DOHH2 (cell line): ENCODE measurements around the gene DNAH2.

Source experiments
- H3F3A ChIP-seq: fragments of 200-600 bp; sonication (generic), shearing (Covaris generic); 2 replicates; pipeline ENCODE4 v1.6.0; 2016; ENCODE audit warnings: antibody characterized with exemption, mild to moderate bottlenecking; ENCODE audit not compliant: control insufficient read depth, insufficient read depth
- H3K27ac ChIP-seq: fragments of 200-600 bp; sonication (generic); 2 replicates; pipeline ENCODE4 v1.5.1; 2014; ENCODE audit warnings: low read depth, mild to moderate bottlenecking, low read length, moderate library complexity
- H3K27me3 ChIP-seq: fragments of 200-600 bp; sonication (generic); 2 replicates; pipeline ENCODE4 v1.6.1; 2014; ENCODE audit warnings: mild to moderate bottlenecking, low read length, mixed read lengths; ENCODE audit not compliant: control insufficient read depth
- H3K36me3 ChIP-seq: fragments of 200-600 bp; sonication (generic); 2 replicates; pipeline ENCODE4 v1.6.1; 2014; ENCODE audit warnings: mild to moderate bottlenecking, low read length, moderate library complexity, mixed read lengths; ENCODE audit not compliant: control insufficient read depth
- H3K4me1 ChIP-seq: fragments of 200-600 bp; sonication (generic); 2 replicates; pipeline ENCODE4 v1.6.1; 2014; ENCODE audit warnings: mild to moderate bottlenecking, low read length, mixed read lengths; ENCODE audit not compliant: control insufficient read depth
- H3K4me2 ChIP-seq: fragments of 200-600 bp; sonication (generic); 2 replicates; pipeline ENCODE4 v1.6.0; 2014; ENCODE audit warnings: mild to moderate bottlenecking, low read length, moderate library complexity
- H3K4me3 ChIP-seq: fragments of 200-600 bp; sonication (generic); 2 replicates; pipeline ENCODE4 v1.5.1; 2014; ENCODE audit warnings: mild to moderate bottlenecking, low read length, mixed read lengths
- H3K79me2 ChIP-seq: fragments of 200-600 bp; sonication (generic); 2 replicates; pipeline ENCODE4 v1.6.1; 2014; ENCODE audit warnings: mild to moderate bottlenecking, low read length, mixed read lengths; ENCODE audit not compliant: control insufficient read depth
- H3K9me2 ChIP-seq: fragments of 200-600 bp; sonication (generic); replicated peaks from 2 replicates; pipeline ENCODE4 v1.6.1; 2014; ENCODE audit warnings: mild to moderate bottlenecking, low read length, mixed read lengths; ENCODE audit not compliant: control insufficient read depth
- H3K9me3 ChIP-seq: fragments of 200-600 bp; sonication (generic); 2 replicates; pipeline ENCODE4 v1.6.1; 2014; ENCODE audit warnings: antibody characterized with exemption, low read length, mixed read lengths; ENCODE audit not compliant: control insufficient read depth, insufficient read depth
- H4K20me1 ChIP-seq: fragments of 200-600 bp; sonication (generic); 2 replicates; pipeline ENCODE4 v1.6.0; 2014; ENCODE audit warnings: low read depth, mild to moderate bottlenecking, antibody characterized with exemption, low read length, moderate library complexity; ENCODE audit not compliant: control insufficient read depth, insufficient read depth
- EZH2phosphoT487 ChIP-seq: fragments of 200-600 bp; sonication (generic); IDR thresholded peaks from 2 replicates; pipeline ENCODE4 v1.6.1; 2017; ENCODE audit warnings: borderline replicate concordance, mild to moderate bottlenecking, antibody characterized with exemption, low read length, moderate library complexity, mixed read lengths
- TF ChIP-seq, protein P1 (sequence below): fragments of 200-600 bp; sonication (generic); IDR thresholded peaks from one replicate; pipeline ENCODE4 v1.5.1; 2014; ENCODE audit warnings: antibody characterized with exemption, mild to moderate bottlenecking, low read depth, low read length; ENCODE audit not compliant: poor library complexity, severe bottlenecking

Gene DNAH2

DNA sequence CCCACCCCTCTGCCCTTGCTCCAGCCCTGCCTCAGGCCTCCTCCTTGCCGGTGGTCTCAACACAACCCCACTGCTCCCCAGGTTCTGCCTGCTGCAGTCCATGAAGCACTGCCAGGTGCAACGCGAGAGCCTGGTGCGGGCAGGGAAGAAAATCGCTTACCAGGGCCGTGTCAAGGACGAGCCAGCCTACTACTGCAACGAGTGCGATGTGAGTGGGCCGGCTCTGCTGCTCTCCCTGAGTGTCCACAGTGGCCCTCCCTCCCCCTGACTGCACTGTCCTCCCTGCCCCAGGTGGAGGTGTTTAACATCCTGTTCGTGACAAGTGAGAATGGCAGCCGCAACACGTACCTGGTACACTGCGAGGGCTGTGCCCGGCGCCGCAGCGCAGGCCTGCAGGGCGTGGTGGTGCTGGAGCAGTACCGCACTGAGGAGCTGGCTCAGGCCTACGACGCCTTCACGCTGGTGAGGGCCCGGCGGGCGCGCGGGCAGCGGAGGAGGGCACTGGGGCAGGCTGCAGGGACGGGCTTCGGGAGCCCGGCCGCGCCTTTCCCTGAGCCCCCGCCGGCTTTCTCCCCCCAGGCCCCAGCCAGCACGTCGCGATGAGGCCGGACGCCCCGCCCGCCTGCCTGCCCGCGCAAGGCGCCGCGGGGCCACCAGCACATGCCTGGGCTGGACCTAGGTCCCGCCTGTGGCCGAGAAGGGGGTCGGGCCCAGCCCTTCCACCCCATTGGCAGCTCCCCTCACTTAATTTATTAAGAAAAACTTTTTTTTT is 135.6 kb downstream of the DNAH2 start:
- peaks cover 38% of the 10 kb centered on the region for H3K79me2 ChIP-seq
- H3F3A ChIP-seq, result peaks cover 37% of the 10 kb centered on the region
- H3K27me3 ChIP-seq, result no peaks in the 10 kb centered on the region
- H3K4me3 ChIP-seq, result no peak overlapping the region
- no peaks in the 10 kb centered on the region for H3K9me3 ChIP-seq
- H3K27ac ChIP-seq, result no peak overlapping the region
- no peak overlapping the region for H3K4me2 ChIP-seq
- peaks cover 77% of the 10 kb centered on the region for H3K36me3 ChIP-seq
- TF ChIP-seq EZH2phosphoT487, result no peak
- TF ChIP-seq, protein P1, sequence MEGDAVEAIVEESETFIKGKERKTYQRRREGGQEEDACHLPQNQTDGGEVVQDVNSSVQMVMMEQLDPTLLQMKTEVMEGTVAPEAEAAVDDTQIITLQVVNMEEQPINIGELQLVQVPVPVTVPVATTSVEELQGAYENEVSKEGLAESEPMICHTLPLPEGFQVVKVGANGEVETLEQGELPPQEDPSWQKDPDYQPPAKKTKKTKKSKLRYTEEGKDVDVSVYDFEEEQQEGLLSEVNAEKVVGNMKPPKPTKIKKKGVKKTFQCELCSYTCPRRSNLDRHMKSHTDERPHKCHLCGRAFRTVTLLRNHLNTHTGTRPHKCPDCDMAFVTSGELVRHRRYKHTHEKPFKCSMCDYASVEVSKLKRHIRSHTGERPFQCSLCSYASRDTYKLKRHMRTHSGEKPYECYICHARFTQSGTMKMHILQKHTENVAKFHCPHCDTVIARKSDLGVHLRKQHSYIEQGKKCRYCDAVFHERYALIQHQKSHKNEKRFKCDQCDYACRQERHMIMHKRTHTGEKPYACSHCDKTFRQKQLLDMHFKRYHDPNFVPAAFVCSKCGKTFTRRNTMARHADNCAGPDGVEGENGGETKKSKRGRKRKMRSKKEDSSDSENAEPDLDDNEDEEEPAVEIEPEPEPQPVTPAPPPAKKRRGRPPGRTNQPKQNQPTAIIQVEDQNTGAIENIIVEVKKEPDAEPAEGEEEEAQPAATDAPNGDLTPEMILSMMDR, result no peak
- peaks cover 39% of the 10 kb centered on the region for H3K4me1 ChIP-seq
- H3K9me2 ChIP-seq, result no peaks in the 10 kb centered on the region
- H4K20me1 ChIP-seq, result peaks cover 9% of the 10 kb centered on the region; the same call in 1 of the 2 replicates

DNA sequence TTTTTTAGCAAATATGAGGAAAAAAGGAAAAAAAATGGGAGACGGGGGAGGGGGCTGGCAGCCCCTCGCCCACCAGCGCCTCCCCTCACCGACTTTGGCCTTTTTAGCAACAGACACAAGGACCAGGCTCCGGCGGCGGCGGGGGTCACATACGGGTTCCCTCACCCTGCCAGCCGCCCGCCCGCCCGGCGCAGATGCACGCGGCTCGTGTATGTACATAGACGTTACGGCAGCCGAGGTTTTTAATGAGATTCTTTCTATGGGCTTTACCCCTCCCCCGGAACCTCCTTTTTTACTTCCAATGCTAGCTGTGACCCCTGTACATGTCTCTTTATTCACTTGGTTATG is 136.1 kb downstream of the DNAH2 start:
- Histone ChIP-seq H3K27me3 (no peaks in the 10 kb centered on the region), H3K27ac (no peak overlapping the region), H3K4me2 (no peak overlapping the region), H4K20me1 (peaks cover 9% of the 10 kb centered on the region; the same call in 1 of the 2 replicates), H3K79me2 (peaks cover 44% of the 10 kb centered on the region), H3F3A (peaks cover 37% of the 10 kb centered on the region), H3K4me3 (no peak overlapping the region), H3K36me3 (peaks cover 78% of the 10 kb centered on the region), H3K9me2 (no peaks in the 10 kb centered on the region), H3K9me3 (no peaks in the 10 kb centered on the region), H3K4me1 (peaks cover 44% of the 10 kb centered on the region)
- TF ChIP-seq, protein P1, result no peak
- TF ChIP-seq EZH2phosphoT487, result no peak

DNA sequence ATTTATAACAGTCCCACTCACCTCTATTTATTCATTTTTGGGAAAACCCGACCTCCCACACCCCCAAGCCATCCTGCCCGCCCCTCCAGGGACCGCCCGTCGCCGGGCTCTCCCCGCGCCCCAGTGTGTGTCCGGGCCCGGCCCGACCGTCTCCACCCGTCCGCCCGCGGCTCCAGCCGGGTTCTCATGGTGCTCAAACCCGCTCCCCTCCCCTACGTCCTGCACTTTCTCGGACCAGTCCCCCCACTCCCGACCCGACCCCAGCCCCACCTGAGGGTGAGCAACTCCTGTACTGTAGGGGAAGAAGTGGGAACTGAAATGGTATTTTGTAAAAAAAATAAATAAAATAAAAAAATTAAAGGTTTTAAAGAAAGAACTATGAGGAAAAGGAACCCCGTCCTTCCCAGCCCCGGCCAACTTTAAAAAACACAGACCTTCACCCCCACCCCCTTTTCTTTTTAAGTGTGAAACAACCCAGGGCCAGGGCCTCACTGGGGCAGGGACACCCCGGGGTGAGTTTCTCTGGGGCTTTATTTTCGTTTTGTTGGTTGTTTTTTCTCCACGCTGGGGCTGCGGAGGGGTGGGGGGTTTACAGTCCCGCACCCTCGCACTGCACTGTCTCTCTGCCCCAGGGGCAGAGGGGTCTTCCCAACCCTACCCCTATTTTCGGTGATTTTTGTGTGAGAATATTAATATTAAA is 136.7 kb downstream of the DNAH2 start:
- Histone ChIP-seq H3K4me3 (no peak overlapping the region), H3K4me2 (no peak overlapping the region), H3K4me1 (peaks cover 50% of the 10 kb centered on the region), H3K9me2 (no peaks in the 10 kb centered on the region), H3K36me3 (peaks cover 78% of the 10 kb centered on the region), H3K27me3 (no peaks in the 10 kb centered on the region), H3K79me2 (peaks cover 49% of the 10 kb centered on the region), H4K20me1 (peaks cover 9% of the 10 kb centered on the region; the same call in 1 of the 2 replicates), H3K27ac (no peak overlapping the region), H3F3A (peaks cover 37% of the 10 kb centered on the region), H3K9me3 (no peaks in the 10 kb centered on the region)
- TF ChIP-seq, protein P1, result no peak
- TF ChIP-seq EZH2phosphoT487, result no peak
